SK-N-SH treated with all-trans-retinoic acid at 6 μM for 48 hours (cell line): ENCODE data around the gene PQBP1.

Source experiments
- ESRRG ChIP-seq: fragments of 250-450 bp; sonication (Bioruptor Pico); IDR thresholded peaks from 2 replicates; pipeline ENCODE4 v1.6.1; 2021; ENCODE audit warnings: mild to moderate bottlenecking
- ISL1 ChIP-seq: fragments of 250-450 bp; sonication (Bioruptor Pico); IDR thresholded peaks from 2 replicates; pipeline ENCODE4 v2.1.2; 2022; ENCODE audit warnings: mild to moderate bottlenecking, moderate library complexity
- TCF4 ChIP-seq: fragments of 250-450 bp; sonication (Bioruptor Pico); IDR thresholded peaks from 2 replicates; pipeline ENCODE4 v1.8.0; 2021; ENCODE audit warnings: mild to moderate bottlenecking, moderate library complexity, borderline replicate concordance
- TOX ChIP-seq: fragments of 250-450 bp; sonication (Bioruptor Pico); IDR thresholded peaks from 2 replicates; pipeline ENCODE4 v1.8.0; 2021; ENCODE audit warnings: mild to moderate bottlenecking, moderate library complexity, borderline replicate concordance
- ZFP30 ChIP-seq: fragments of 450-650 bp; formaldehyde crosslinking; IDR thresholded peaks from 2 replicates; pipeline ENCODE4 v1.5.0; 2022; ENCODE audit warnings: mild to moderate bottlenecking, moderate library complexity
- TF ChIP-seq, protein P1 (sequence below): fragments of 250-450 bp; sonication (Bioruptor Pico); IDR thresholded peaks from 2 replicates; pipeline ENCODE4 v1.8.0; 2020; ENCODE audit warnings: mild to moderate bottlenecking, moderate library complexity, borderline replicate concordance

DNA sequence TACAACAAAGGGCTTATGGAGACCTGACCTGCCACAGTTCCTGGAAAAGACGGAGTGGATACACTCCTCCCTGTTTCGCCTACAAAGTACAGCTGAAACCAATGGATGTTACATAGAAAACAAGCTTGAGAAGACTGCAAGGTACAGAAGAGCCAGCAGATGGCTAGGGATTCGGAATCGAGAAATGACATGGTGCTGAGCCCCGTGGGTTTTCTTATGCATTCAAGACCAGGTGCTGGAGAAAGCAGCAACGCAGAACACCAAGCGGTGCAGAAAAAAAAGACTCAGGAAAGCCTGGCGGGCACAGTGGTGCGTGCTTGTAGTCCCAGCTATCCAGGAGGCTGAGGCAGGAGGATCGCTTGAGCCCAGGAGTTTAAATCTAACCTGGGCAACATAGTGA is 14.0 kb upstream of the PQBP1 start:
- TF ChIP-seq TOX (CRISPR knock-in tag), result no peak
- TF ChIP-seq ZFP30 (CRISPR knock-in tag), result no peak
- no peak for TF ChIP-seq TCF4 (CRISPR knock-in tag)
- TF ChIP-seq ISL1 (CRISPR knock-in tag), result no peak
- TF ChIP-seq, protein P1, sequence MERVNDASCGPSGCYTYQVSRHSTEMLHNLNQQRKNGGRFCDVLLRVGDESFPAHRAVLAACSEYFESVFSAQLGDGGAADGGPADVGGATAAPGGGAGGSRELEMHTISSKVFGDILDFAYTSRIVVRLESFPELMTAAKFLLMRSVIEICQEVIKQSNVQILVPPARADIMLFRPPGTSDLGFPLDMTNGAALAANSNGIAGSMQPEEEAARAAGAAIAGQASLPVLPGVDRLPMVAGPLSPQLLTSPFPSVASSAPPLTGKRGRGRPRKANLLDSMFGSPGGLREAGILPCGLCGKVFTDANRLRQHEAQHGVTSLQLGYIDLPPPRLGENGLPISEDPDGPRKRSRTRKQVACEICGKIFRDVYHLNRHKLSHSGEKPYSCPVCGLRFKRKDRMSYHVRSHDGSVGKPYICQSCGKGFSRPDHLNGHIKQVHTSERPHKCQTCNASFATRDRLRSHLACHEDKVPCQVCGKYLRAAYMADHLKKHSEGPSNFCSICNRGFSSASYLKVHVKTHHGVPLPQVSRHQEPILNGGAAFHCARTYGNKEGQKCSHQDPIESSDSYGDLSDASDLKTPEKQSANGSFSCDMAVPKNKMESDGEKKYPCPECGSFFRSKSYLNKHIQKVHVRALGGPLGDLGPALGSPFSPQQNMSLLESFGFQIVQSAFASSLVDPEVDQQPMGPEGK (CRISPR knock-in tag), result no peak
- no peak for TF ChIP-seq ESRRG (CRISPR knock-in tag)
